GM10847 (cell line): ENCODE data around the gene SLC12A2.

ENCODE experiments used
- POLR2A ChIP-seq: IDR thresholded peaks from 2 replicates; pipeline ENCODE4 v1.6.1; 2011; ENCODE audit not compliant: insufficient read length; ENCODE audit errors: extremely low read depth

The SLC12A2 gene

DNA sequence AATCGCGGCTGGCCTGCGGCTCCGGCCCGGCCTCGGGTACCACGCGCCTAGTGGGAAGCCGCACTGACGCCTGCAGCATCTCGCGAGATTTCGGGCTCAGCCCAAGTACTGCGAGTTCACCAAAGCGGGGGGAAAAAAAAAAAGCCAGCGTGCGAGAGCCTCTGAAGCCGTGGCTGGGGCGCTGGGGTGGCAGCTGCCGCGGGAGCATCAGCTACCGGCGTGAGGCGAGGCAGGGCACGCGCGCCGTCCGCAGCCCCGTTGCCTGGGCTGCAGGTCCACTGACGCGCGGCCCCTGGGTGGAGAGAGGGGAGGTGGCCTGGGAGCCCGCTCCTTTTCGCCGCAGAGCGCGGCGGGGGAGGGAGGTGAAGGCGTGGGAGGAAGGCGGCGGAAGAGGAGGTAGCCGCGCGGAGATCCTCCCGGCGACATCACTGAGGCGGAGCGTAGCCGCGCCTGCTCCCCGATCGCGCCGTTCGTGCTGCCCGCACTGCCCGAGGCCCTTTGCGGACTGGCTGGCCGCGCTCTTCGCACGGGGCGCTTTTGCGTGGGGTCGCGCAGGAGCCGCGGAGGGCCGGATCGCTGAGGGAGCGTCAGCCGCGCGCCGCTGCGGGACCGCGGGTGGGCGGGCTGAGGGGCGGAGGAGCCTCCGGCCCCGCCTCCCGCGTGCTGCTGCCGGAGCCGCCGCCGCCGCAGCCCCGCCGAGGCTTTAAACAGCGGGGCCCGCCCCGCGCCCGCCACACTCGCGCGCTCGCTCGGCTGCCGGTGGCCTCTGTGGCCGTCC lies at the start of gene SLC12A2:
SLC12A2 (plus strand) TSS at position 734 of the 778 bp plus-strand sequence. CDS start 189 bp downstream, outside the sequence.
- peak; percentile 91 for TF ChIP-seq POLR2A

- TF ChIP-seq POLR2A, result no peak
Measured at GRCh38 chr5:128035689-128036088, 47.9 kb upstream of the SLC12A2 start.

- TF ChIP-seq POLR2A, result no peak
Measured at GRCh38 chr5:128036950-128037349, 46.6 kb upstream of the SLC12A2 start.

GRCh38 chr5:128038643-128039042 lies 44.9 kb upstream of the SLC12A2 start:
- no peak for TF ChIP-seq POLR2A

GRCh38 chr5:128040927-128041326 lies 42.6 kb upstream of the SLC12A2 start:
- TF ChIP-seq POLR2A, result no peak

- no peak for TF ChIP-seq POLR2A
Measured at GRCh38 chr5:128052780-128053179, 30.8 kb upstream of the SLC12A2 start.

- TF ChIP-seq POLR2A, result no peak
Measured at GRCh38 chr5:128053291-128053954, 30.1 kb upstream of the SLC12A2 start.

GRCh38 chr5:128060644-128061385 lies 22.8 kb upstream of the SLC12A2 start:
- TF ChIP-seq POLR2A, result no peak

GRCh38 chr5:128062172-128062746 lies 21.3 kb upstream of the SLC12A2 start:
- no peak for TF ChIP-seq POLR2A

DNA sequence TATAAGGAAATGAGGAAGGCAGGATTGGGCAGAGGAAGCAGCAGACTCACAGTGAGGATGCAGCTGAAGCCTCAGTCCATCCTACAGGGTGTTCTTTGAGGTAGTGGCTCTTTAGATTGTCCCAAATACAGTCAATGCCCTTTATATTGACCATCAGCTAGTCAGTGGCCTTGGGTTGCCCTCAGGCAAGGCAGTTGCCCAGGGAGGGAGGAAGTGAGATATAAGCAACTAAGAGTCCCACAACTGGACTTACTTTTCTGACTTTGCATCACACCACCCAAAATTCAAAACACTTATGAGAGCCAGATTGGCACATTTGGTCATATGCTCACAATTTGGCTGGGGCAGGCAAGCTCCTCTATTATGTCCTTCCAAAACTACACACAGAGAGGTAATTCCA lies 9.4 kb upstream of the SLC12A2 start:
- no peak for TF ChIP-seq POLR2A

DNA sequence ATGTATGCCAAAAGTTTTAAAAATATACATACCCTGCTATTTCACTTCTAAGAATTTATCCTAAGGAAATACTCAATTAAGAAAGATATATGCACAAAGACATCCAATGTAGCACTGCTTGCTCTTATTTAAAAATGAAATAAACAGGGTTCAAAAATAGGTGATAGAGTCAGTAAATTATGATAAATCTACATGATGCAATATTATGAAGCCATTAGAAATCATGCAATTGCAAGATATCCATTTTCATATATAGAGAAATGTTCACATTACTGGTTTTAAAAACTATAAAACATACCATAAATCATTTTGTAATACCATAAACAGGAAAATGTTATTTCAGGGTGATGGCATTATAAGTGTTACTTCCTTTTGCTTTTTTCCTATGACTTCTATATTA lies 8.6 kb upstream of the SLC12A2 start:
- TF ChIP-seq POLR2A, result no peak

DNA sequence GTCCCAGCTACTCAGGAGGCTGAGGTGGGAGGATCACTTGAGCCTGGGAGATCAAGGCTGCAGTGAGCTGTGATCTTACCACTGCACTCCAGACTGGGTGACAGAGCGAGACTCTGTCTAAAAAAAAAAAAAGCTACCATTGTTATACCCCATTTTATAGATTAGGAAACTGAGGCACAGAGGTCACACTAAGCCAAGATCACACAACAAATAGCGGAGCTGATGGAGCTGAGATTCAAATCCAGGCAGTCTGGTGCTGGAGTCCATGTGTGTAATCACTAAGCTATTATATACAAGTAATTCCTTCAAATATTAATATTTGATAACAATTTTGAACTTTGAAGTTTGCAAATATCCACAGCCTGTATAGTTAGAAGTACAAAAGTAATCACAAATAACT lies 6.0 kb upstream of the SLC12A2 start:
- TF ChIP-seq POLR2A, result no peak

GRCh38 chr5:128081111-128081851 lies 2.3 kb upstream of the SLC12A2 start:
- TF ChIP-seq POLR2A, result no peak

DNA sequence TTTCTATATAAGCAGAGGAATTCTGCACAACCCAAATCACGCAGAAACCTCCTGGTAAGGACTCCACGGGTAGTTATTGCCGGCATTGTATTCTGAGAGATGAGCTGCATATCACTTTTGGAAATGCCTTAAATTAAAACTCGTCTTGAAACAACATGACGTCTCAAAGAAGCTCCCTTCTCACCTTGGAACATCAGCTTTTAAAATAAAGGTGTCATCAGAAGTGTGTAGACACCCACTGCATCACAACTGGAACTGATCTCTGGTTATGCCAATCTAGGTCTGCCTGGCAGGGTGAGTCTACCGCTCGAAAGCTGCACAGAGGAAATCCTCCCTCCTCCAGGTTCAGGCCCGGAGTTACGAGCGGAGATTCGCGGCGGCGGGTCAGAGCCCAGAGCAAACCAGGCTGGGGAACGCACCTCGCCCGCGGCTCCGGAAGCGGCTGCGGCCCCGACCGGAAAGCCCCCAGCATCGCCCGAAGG lies 974 bp upstream of the SLC12A2 start:
- peak; percentile 46 for TF ChIP-seq POLR2A

- TF ChIP-seq POLR2A, result no peak
Measured at GRCh38 chr5:128083811-128084227, 253 bp downstream of the SLC12A2 start.
